Lower leg skin (tissue), 4 donors: ENCODE results near the gene SLC12A9. TPM values are rescaled to one million over a fixed set of nuclear protein-coding genes. Genes with fewer than 3 reads are reported as not detected.

Source experiments
- DNase-seq, 2 donors: peaks; one replicate each; pipeline ENCODE4 v3.0.0-alpha.2; 2019; ENCODE audit warnings: low spot score in 2 of 2
- H3K4me3 ChIP-seq: fragments of 200-600 bp; sonication (generic); 2 replicates; pipeline ENCODE4 v1.5.1; 2017; ENCODE audit warnings: mild to moderate bottlenecking, low read depth; ENCODE audit not compliant: poor library complexity, severe bottlenecking
- POLR2A ChIP-seq, 2 donors: fragments of 450-650 bp; IDR thresholded peaks; one replicate each; pipeline ENCODE4 v1.6.1; 2016 to 2017; ENCODE audit warnings: antibody characterized with exemption in 2 of 2, mild to moderate bottlenecking in 1 of 2, moderate library complexity in 1 of 2
- WGBS, 2 donors: methylation state at CpG; one replicate each; pipeline ENCODE4 v1.1.5; 2018; 5-methylcytosine and 5-hydroxymethylcytosine counted together
- intact Hi-C: fragments of 100-400 bp; cut with DNase I; formaldehyde crosslinking; loops from one replicate; pipeline ENCODE4 v1.15.0; 2023; ENCODE audit warnings: low total_unique reads
- total RNA-seq, 4 donors: library from RNA; depleted of rRNA; stranded (reverse); fragments of >200 nt; gene quantifications; one replicate each; pipeline ENCODE4 v1.1.0, GENCODE V29; 2016
- TF ChIP-seq, protein P1 (sequence below), 3 donors: fragments of 450-650 bp; IDR thresholded peaks; one replicate each; pipeline ENCODE4 v1.5.1; 2016; ENCODE audit warnings: antibody characterized with exemption in 3 of 3, mild to moderate bottlenecking in 3 of 3, moderate library complexity in 2 of 3

Gene SLC12A9
- total RNA-seq, 4 donors from 2014 or later = 14.0 to 32.9 (median 21.8) TPM

DNA sequence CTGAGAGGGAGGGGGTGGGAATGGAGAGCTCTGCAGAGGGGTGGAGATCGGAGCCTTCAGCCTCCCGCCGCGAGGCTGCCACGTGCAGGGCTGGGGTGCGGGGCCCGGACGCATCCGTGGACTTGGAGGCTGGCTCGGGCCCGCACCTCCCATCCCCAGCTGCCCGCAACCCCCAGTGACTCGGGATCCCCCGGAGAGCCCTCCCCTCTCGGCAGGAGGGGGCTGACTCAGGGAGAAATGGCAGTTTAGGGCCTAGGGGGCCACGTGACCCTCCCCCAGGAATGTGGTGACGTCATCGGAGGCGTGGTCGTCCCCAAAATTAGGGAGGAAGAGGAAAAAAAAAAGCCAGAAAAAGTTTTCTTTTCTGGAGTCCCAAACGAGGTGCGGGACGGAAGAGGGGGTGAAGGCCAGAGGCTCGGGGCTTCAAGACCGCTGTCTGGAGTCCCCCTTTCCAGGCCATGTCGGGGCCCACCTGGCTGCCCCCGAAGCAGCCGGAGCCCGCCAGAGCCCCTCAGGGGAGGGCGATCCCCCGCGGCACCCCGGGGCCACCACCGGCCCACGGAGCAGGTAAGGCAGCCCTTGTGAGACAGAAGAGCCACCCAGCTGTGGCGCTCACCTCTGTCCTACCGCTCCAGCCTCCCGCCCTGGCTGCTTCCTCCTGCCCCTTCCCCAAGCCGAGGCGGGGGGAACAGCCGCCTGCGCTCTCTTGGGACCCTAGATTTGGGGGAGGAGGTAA lies 14.7 kb downstream of the SLC12A9 start, which contains the start of gene TRIP6:
Gene TRIP6, plus strand, starts transcription at position 348 of the 736 bp plus-strand sequence. Its CDS starts 111 bp downstream, at position 459.
- peak within 1 kb of the TSS; percentile 63 for H3K4me3 ChIP-seq
- TF ChIP-seq POLR2A (IDR thresholded peaks at IDR 0.05) = no peak
- TF ChIP-seq, protein P1, sequence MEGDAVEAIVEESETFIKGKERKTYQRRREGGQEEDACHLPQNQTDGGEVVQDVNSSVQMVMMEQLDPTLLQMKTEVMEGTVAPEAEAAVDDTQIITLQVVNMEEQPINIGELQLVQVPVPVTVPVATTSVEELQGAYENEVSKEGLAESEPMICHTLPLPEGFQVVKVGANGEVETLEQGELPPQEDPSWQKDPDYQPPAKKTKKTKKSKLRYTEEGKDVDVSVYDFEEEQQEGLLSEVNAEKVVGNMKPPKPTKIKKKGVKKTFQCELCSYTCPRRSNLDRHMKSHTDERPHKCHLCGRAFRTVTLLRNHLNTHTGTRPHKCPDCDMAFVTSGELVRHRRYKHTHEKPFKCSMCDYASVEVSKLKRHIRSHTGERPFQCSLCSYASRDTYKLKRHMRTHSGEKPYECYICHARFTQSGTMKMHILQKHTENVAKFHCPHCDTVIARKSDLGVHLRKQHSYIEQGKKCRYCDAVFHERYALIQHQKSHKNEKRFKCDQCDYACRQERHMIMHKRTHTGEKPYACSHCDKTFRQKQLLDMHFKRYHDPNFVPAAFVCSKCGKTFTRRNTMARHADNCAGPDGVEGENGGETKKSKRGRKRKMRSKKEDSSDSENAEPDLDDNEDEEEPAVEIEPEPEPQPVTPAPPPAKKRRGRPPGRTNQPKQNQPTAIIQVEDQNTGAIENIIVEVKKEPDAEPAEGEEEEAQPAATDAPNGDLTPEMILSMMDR (IDR thresholded peaks at IDR 0.05) = no peak
- 2 to 3% methylated on average over 32 to 33 of the region's 42 CpGs for WGBS, 2 donors
- intact Hi-C loops = no loop called here
- DNase-seq = peak; percentile 91 to 98

DNA sequence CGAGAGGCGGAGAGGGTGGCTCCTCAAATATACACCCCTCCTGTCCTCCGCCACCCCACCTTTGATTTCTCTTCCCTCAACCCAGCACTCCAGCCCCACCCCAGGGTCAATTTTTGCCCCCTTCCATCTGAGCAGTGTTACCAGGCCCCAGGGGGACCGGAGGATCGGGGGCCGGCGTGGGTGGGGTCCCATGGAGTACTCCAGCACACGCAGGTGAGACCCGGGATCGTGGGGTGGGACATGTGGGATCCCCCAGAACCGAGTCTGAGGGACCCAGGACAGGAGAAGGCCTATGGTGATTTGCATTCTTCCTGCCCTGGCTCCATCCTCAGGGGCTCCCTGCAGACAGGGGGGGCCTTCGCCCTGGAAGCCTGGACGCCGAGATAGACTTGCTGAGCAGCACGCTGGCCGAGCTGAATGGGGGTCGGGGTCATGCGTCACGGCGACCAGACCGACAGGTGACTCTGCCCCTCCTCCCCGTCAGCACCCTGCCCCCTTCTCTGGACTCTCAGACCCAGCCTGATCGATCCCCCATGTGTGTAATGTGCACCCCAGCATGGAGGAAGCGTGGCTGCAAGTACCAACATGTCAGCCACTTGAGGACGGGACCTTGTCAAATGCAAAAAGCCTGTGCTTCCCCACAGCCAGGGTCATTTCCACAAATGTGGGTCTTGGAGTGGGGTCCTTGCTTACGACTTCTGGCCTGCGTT lies 15.4 kb downstream of the SLC12A9 start:
- DNase-seq = peak; percentile 40 to 90
- WGBS, 2 donors = 12 to 13% methylated on average over 24 to 26 of the region's 27 CpGs
- no peak for TF ChIP-seq POLR2A (IDR thresholded peaks at IDR 0.05)
- TF ChIP-seq, protein P1 (IDR thresholded peaks at IDR 0.05) = no peak
- intact Hi-C loops = no loop called here
- H3K4me3 ChIP-seq = peak overlapping the region; percentile 63

DNA sequence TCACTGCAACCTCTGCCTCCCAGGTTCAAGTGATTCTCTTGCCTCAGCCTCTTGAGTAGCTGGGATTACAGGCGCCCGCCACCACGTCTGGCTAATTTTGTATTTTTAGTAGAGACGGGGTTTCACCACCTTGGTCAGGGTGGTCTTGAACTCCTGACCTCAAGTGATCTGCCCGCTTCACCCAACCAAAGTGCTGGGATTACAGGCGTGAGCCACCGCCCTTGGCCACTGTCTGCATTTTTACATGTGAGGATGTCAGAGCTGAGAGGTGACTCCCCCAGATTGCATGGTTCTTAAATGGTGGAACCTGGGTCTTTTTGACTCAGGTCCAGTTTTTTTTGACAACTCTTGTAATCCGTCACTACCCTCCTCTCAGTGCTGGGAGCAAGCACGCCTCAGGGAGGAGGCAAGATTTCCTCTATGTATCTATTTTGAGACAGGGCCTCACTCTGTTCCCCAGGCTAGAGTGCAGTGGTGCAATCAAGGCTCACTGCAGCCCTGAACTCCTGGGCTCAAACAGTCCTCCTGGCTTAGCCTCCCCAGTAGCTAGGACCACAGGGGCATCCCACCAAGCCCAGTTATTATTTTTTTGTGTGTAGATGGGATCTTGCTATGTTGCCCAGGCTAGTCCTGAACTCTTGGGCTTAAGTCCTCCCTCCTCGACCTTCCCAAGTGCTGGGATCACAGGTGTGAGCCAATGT lies 21.2 kb downstream of the SLC12A9 start:
- 83 to 87% methylated on average over 10 of the region's 10 CpGs for WGBS, 2 donors
- intact Hi-C loops = no loop called here
- no peak for DNase-seq
- TF ChIP-seq, protein P1 (IDR thresholded peaks at IDR 0.05) = no peak
- TF ChIP-seq POLR2A (IDR thresholded peaks at IDR 0.05) = no peak
- H3K4me3 ChIP-seq = no peak overlapping the region

DNA sequence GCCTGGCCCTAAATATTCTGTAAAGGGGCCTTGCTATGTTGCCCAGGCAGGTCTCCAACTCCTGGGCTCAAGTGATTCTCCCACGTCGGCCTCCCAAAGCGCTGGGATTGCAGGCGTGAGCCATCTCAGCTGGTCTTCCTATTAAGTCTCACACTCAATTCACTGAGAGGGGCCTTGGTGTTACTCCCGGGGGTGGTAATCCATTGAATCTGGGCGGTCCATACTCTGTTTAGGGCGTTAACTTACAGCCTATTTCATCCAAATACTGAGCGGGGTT lies 21.7 kb downstream of the SLC12A9 start:
- WGBS, 2 donors = 36 to 63% methylated on average over 8 of the region's 8 CpGs
- DNase-seq = no peak
- intact Hi-C loops = no loop called here
- peak overlapping the region; percentile 37 for H3K4me3 ChIP-seq
- TF ChIP-seq, protein P1 (IDR thresholded peaks at IDR 0.05) = no peak
- no peak for TF ChIP-seq POLR2A (IDR thresholded peaks at IDR 0.05)

DNA sequence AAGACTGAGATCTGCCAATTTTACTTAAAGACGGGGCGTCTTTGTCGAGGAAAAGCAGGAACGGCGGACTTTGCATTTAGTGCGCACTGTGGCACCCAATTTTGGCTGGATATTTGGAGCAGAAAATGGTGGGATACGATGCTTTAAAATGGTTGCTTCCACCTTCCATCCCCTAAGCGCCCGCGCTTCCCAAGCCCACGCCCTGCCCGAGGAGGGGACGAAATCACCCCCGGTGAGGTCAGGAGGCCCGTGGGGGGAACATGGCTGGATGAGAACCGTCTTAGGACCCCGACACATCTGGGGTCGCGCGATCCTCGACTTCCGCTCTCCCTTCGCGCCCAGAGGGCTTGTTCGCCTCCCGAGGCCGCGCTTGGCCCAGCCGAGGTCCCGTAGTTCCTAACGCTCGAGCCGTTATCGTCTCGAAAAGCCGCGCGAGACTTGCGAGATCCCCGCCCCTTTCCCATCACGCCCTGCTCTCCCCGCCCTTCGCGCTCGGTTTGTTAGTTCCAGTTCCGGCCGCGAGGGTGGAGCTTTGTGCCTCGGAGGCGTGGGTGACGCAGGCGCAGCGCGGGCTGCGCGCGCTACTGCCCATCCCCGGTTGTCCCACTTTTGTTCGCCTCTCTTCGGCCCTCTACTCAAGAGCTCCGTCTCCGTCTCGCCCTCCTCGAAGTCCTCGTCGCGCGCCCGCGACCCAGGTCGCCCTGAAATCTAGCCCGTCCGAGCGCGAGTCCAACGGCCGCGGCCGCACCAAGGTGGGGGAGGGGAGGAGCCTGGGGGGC lies 22.3 kb downstream of the SLC12A9 start, which contains the start of gene SRRT:
Gene SRRT, plus strand, starts transcription at position 527 of the 779 bp plus-strand sequence. CDS start 488 bp downstream, outside the sequence.
- WGBS, 2 donors = 1 to 2% methylated on average over 57 to 74 of the region's 79 CpGs
- intact Hi-C loops = no loop called here
- H3K4me3 ChIP-seq = peak within 1 kb of the TSS; percentile 96
- peak; percentile 99 to 100 for DNase-seq
- TF ChIP-seq, protein P1 (IDR thresholded peaks at IDR 0.05) = peak in 1 of 3 donors; percentile 55
- TF ChIP-seq POLR2A (IDR thresholded peaks at IDR 0.05) = peak in 1 of 2 donors; percentile 60
